ENCODE measurements around the gene NDUFB11.

Gene NDUFB11

GRCh38 chrX:47144626-47145394 is at the start of gene NDUFB11, which contains the start of gene RBM10:
NDUFB11 (minus strand) TSS chrX:47144702; CDS start chrX:47144679, 23 bp downstream.
RBM10 (plus strand) TSS chrX:47145221; CDS start chrX:47147482, 2,261 bp downstream.
- DNase-seq = peak; percentile 84

- DNase-seq = peak; percentile 95
Observed at GRCh38 chrX:47193475-47194193, 49.1 kb upstream of the NDUFB11 start, which contains the start of gene UBA1. UBA1 (plus strand) TSS chrX:47193829; CDS start chrX:47198803, 4,974 bp downstream.

- no peak for DNase-seq
Observed at GRCh38 chrX:47191806-47192401, 47.4 kb upstream of the NDUFB11 start.

GRCh38 chrX:47191331-47191730 is 46.8 kb upstream of the NDUFB11 start:
- peak; percentile 53 for DNase-seq

- DNase-seq = peak; percentile 73
Observed at GRCh38 chrX:47190445-47191269, 46.2 kb upstream of the NDUFB11 start.

GRCh38 chrX:47189906-47190305 is 45.4 kb upstream of the NDUFB11 start:
- DNase-seq = no peak

- DNase-seq = no peak
Observed at GRCh38 chrX:47187106-47187677, 42.7 kb upstream of the NDUFB11 start.

GRCh38 chrX:47186096-47186740 is 41.7 kb upstream of the NDUFB11 start:
- DNase-seq = no peak

GRCh38 chrX:47185241-47185640 is 40.7 kb upstream of the NDUFB11 start:
- DNase-seq = no peak

- DNase-seq = no peak
Observed at GRCh38 chrX:47184486-47184885, 40.0 kb upstream of the NDUFB11 start.

GRCh38 chrX:47182106-47182700 is 37.7 kb upstream of the NDUFB11 start:
- no peak for DNase-seq

- DNase-seq = no peak
Observed at GRCh38 chrX:47181301-47181700, 36.8 kb upstream of the NDUFB11 start.

- no peak for DNase-seq
Observed at GRCh38 chrX:47180346-47180745, 35.8 kb upstream of the NDUFB11 start.

GRCh38 chrX:47179928-47180255 is 35.4 kb upstream of the NDUFB11 start:
- no peak for DNase-seq

GRCh38 chrX:47179221-47179927 is 34.9 kb upstream of the NDUFB11 start:
- no peak for DNase-seq

GRCh38 chrX:47178337-47178736 is 33.8 kb upstream of the NDUFB11 start:
- peak; percentile 14 for DNase-seq

- peak; percentile 7 for DNase-seq
Observed at GRCh38 chrX:47177079-47177478, 32.6 kb upstream of the NDUFB11 start.

GRCh38 chrX:47176101-47176740 is 31.7 kb upstream of the NDUFB11 start:
- DNase-seq = peak; percentile 4

- peak; percentile 11 for DNase-seq
Observed at GRCh38 chrX:47175588-47175980, 31.1 kb upstream of the NDUFB11 start.

Data from activated T-cell treated with anti-CD3 and anti-CD28 coated beads, Interleukin-2, amount 50 U/mL, for 1 hour (primary cell).